GM21526 (cell line): Measurements from ENCODE around the gene TACR1.
A peak's percentile ranks its signal among the peaks of the same experiment; 100 is the strongest.
"Not testable (repeated sequence)": the region's sequence is repeated elsewhere in the genome, so short reads cannot be mapped to it uniquely, and the experiment has no call there.

Experiments
- ATAC-seq: cut with Tn5 transposase; IDR thresholded peaks from one replicate; pipeline ENCODE4 v1.9.1; 2021; ENCODE audit warnings: moderate library complexity; ENCODE audit not compliant: unreplicated experiment, low FRiP score

The TACR1 gene

GRCh38 chr2:75199428-75200011 is at the start of gene TACR1:
Gene TACR1, minus strand, starts transcription at chr2:75199520. Its CDS starts 586 bp downstream, at chr2:75198934.
- peak; percentile 72 for ATAC-seq

- not testable (repeated sequence) for ATAC-seq
Observed at GRCh38 chr2:75248581-75248980, 49.3 kb upstream of the TACR1 start.

GRCh38 chr2:75246441-75247167 is 47.3 kb upstream of the TACR1 start:
- ATAC-seq = no peak

GRCh38 chr2:75243219-75243618 is 43.9 kb upstream of the TACR1 start:
- no peak for ATAC-seq

GRCh38 chr2:75241696-75242095 is 42.4 kb upstream of the TACR1 start:
- no peak for ATAC-seq

- no peak for ATAC-seq
Observed at GRCh38 chr2:75238670-75239330, 39.5 kb upstream of the TACR1 start.

- no peak for ATAC-seq
Observed at GRCh38 chr2:75237296-75237695, 38.0 kb upstream of the TACR1 start.

- ATAC-seq = no peak
Observed at GRCh38 chr2:75233965-75234364, 34.6 kb upstream of the TACR1 start.

- no peak for ATAC-seq
Observed at GRCh38 chr2:75226617-75227016, 27.3 kb upstream of the TACR1 start.

GRCh38 chr2:75226099-75226498 is 26.8 kb upstream of the TACR1 start:
- no peak for ATAC-seq

GRCh38 chr2:75224636-75225094 is 25.3 kb upstream of the TACR1 start:
- ATAC-seq = no peak

GRCh38 chr2:75222527-75222926 is 23.2 kb upstream of the TACR1 start:
- ATAC-seq = no peak

GRCh38 chr2:75221862-75222261 is 22.5 kb upstream of the TACR1 start:
- no peak for ATAC-seq

- not testable (repeated sequence) for ATAC-seq
Observed at GRCh38 chr2:75219213-75219612, 19.9 kb upstream of the TACR1 start.

- ATAC-seq = no peak
Observed at GRCh38 chr2:75211266-75211770, 12.0 kb upstream of the TACR1 start.

- no peak for ATAC-seq
Observed at GRCh38 chr2:75210409-75210808, 11.1 kb upstream of the TACR1 start.

GRCh38 chr2:75208738-75209137 is 9.4 kb upstream of the TACR1 start:
- no peak for ATAC-seq

GRCh38 chr2:75204833-75205232 is 5.5 kb upstream of the TACR1 start:
- ATAC-seq = no peak

- ATAC-seq = no peak
Observed at GRCh38 chr2:75202359-75202758, 3.0 kb upstream of the TACR1 start.

GRCh38 chr2:75200140-75201096 is 1.1 kb upstream of the TACR1 start:
- ATAC-seq = no peak
